Testis (tissue), 3 donors: ENCODE results near the gene TRIP6. TPM values are rescaled to one million over a fixed set of nuclear protein-coding genes. Genes with fewer than 3 reads are reported as not detected.

ENCODE experiments used
- DNase-seq: peaks from one replicate; pipeline ENCODE4 v3.0.0-alpha.2; 2019
- H3K27ac ChIP-seq, 2 donors: fragments of 200-600 bp; sonication (generic); one replicate each; pipeline ENCODE4 v1.5.1; 2019
- H3K27me3 ChIP-seq: fragments of 200-600 bp; sonication (generic); one replicate; pipeline ENCODE4 v1.5.1; 2019
- H3K36me3 ChIP-seq: fragments of 200-600 bp; sonication (generic); one replicate; pipeline ENCODE4 v1.5.1; 2017; ENCODE audit warnings: low read depth; ENCODE audit errors: missing control alignments
- H3K4me1 ChIP-seq: fragments of 200-600 bp; sonication (generic); one replicate; pipeline ENCODE4 v1.5.1; 2019
- H3K4me3 ChIP-seq, 2 donors: fragments of 200-600 bp; sonication (generic); one replicate each; pipeline ENCODE4 v1.5.1; 2017 to 2019
- H3K9me3 ChIP-seq: fragments of 200-600 bp; sonication (generic); one replicate; pipeline ENCODE4 v1.5.1; 2017
- CTCF ChIP-seq, 3 experiments: fragments of 450-650 bp in 2 of 3; fragments of 200-600 bp in 1 of 3; sonication (generic) in 1 of 3; IDR thresholded peaks; one replicate each; pipeline ENCODE4 v1.5.1; 2016 to 2019; ENCODE audit warnings: antibody characterized with exemption in 3 of 3, mild to moderate bottlenecking in 2 of 3, moderate library complexity in 1 of 3
- POLR2A ChIP-seq: fragments of 450-650 bp; IDR thresholded peaks from one replicate; pipeline ENCODE4 v1.6.1; 2017; ENCODE audit warnings: antibody characterized with exemption, mild to moderate bottlenecking, moderate library complexity
- WGBS, 2 donors: methylation state at CpG; one replicate each; pipeline ENCODE4 v1.1.5; 2018; 5-methylcytosine and 5-hydroxymethylcytosine counted together
- intact Hi-C: fragments of 100-400 bp; cut with DNase I; formaldehyde crosslinking; loops from one replicate; pipeline ENCODE4 v1.15.1; 2023; ENCODE audit warnings: low total_unique reads
- polyA plus RNA-seq: library from polyadenylated mRNA; stranded (reverse); fragments of 350-450 nt; fragmentation: Illumina TruSeq; extraction: RNeasy Lipid Tissue Mini Kit (QIAGEN cat#74804); gene quantifications from one replicate; pipeline ENCODE4 v1.2.3, GENCODE V29; 2014; ENCODE audit warnings: low read depth, low replicate concordance; ENCODE audit not compliant: insufficient read depth
- total RNA-seq, 2 donors: library from RNA; depleted of rRNA; stranded (reverse); fragments of >200 nt; gene quantifications; one replicate each; pipeline ENCODE4 v1.2.3, GENCODE V29; 2016

The TRIP6 gene
- total and polyA plus RNA-seq, 3 donors from 2014 or later: 46.8 to 99.6 (median 49.8) TPM

GRCh38 chr7:100866729-100867039, 503 bp upstream of the TRIP6 start:
- Histone ChIP-seq H3K4me1 (peaks cover 25% of the 10 kb centered on the region), H3K36me3 (no peaks in the 10 kb centered on the region), H3K27me3 (no peaks in the 10 kb centered on the region), H3K9me3 (no peaks in the 10 kb centered on the region), H3K27ac (peak overlapping the region; percentile 94 to 98), H3K4me3 (peak overlapping the region; percentile 78 to 92)
- DNase-seq: no peak
- TF ChIP-seq POLR2A (no peak), CTCF (IDR thresholded peaks at IDR 0.05) (no peak)
- 0 to 37% methylated on average over 2 to 5 of the region's 5 CpGs for WGBS, 2 donors
- intact Hi-C loops: no loop called here

GRCh38 chr7:100867776-100868485, 744 bp downstream of the TRIP6 start:
- Histone ChIP-seq H3K36me3 (no peaks in the 10 kb centered on the region), H3K4me1 (peaks cover 25% of the 10 kb centered on the region), H3K27me3 (no peaks in the 10 kb centered on the region), H3K9me3 (no peaks in the 10 kb centered on the region), H3K4me3 (peak overlapping the region; percentile 78 to 92), H3K27ac (peak overlapping the region; percentile 94 to 98)
- 19 to 43% methylated on average over 14 to 26 of the region's 27 CpGs for WGBS, 2 donors
- no peak for DNase-seq
- intact Hi-C loops: no loop called here
- TF ChIP-seq POLR2A (no peak), CTCF (IDR thresholded peaks at IDR 0.05) (no peak)

GRCh38 chr7:100873599-100874299, 6.6 kb downstream of the TRIP6 start:
- no peaks in the 10 kb centered on the region for H3K27me3 ChIP-seq
- peak overlapping the region in 1 of 2 donors; percentile 99 for H3K4me3 ChIP-seq
- peaks cover 30% of the 10 kb centered on the region for H3K4me1 ChIP-seq
- no peak for DNase-seq
- H3K36me3 ChIP-seq: no peaks in the 10 kb centered on the region
- peak overlapping the region; percentile 96 for H3K27ac ChIP-seq
- TF ChIP-seq CTCF (IDR thresholded peaks at IDR 0.05) (no peak), POLR2A (no peak)
- no peaks in the 10 kb centered on the region for H3K9me3 ChIP-seq
- intact Hi-C loops: no loop called here
- 64 to 70% methylated on average over 10 of the region's 10 CpGs for WGBS, 2 donors

GRCh38 chr7:100874300-100874576, 7.1 kb downstream of the TRIP6 start:
- Histone ChIP-seq H3K27me3 (no peaks in the 10 kb centered on the region), H3K27ac (peak overlapping the region; percentile 96), H3K9me3 (no peaks in the 10 kb centered on the region), H3K4me1 (peaks cover 27% of the 10 kb centered on the region), H3K36me3 (no peaks in the 10 kb centered on the region), H3K4me3 (peak overlapping the region; percentile 76 to 99)
- TF ChIP-seq CTCF (IDR thresholded peaks at IDR 0.05) (no peak), POLR2A (no peak)
- no peak for DNase-seq
- intact Hi-C loops: no loop called here
- 41 to 43% methylated on average over 7 to 8 of the region's 8 CpGs for WGBS, 2 donors
